Cardiac fibroblast (primary cell): Measurements from ENCODE around the gene CAPSL.

Source experiments
- DNase-seq, 2 donors: peaks; one replicate each; pipeline versions ENCODE4 v3.0.0 to v3.0.0-alpha.2; 2010; ENCODE audit warnings: low read depth in 2 of 2
- H3K4me3 ChIP-seq, 2 donors: replicated peaks in 1 of 2; 1 replicate in 1 of 2; 2 replicates in 1 of 2; pipeline ENCODE4 v1.5.1; 2011; ENCODE audit warnings: low read depth in 2 of 2, low read length in 2 of 2, mild to moderate bottlenecking in 2 of 2, moderate library complexity in 1 of 2
- CTCF ChIP-seq: IDR thresholded peaks from one replicate; pipeline ENCODE4 v1.5.1; 2011; ENCODE audit warnings: low read depth, mild to moderate bottlenecking, low read length, inconsistent platforms

Gene CAPSL

GRCh38 chr5:35855187-35855586, 83.2 kb downstream of the CAPSL start:
- no peak for DNase-seq
- TF ChIP-seq CTCF = no peak
- no peak overlapping the region for H3K4me3 ChIP-seq
